H1 (cell line): ENCODE data around the gene DGKI. TPM values are rescaled to one million over a fixed set of nuclear protein-coding genes. Genes with fewer than 3 reads are reported as not detected.

Experiments used
- BRCA1 ChIP-seq: IDR thresholded peaks from 2 replicates; pipeline ENCODE4 v1.6.1; 2012; ENCODE audit warnings: low read depth, low read length, improper control_type of control experiment
- NRF1 ChIP-seq: IDR thresholded peaks from 2 replicates; pipeline ENCODE4 v1.6.1; 2011; ENCODE audit warnings: mild to moderate bottlenecking, low read depth, low read length, improper control_type of control experiment
- RBBP5 ChIP-seq: IDR thresholded peaks from 2 replicates; pipeline ENCODE4 v1.7.1; 2012; ENCODE audit warnings: low read depth, mild to moderate bottlenecking, inconsistent platforms, low read length, moderate library complexity, borderline replicate concordance
- SP2 ChIP-seq: IDR thresholded peaks from 2 replicates; pipeline ENCODE4 v1.6.1; 2012; ENCODE audit warnings: mild to moderate bottlenecking, low read length, inconsistent platforms
- SP4 ChIP-seq: IDR thresholded peaks from 2 replicates; pipeline ENCODE4 v1.6.1; 2012; ENCODE audit warnings: low read length, inconsistent platforms
- TAF1 ChIP-seq: IDR thresholded peaks from 2 replicates; pipeline ENCODE4 v1.6.1; 2011; ENCODE audit warnings: mild to moderate bottlenecking, low read depth, low read length
- TEAD4 ChIP-seq: IDR thresholded peaks from 2 replicates; pipeline ENCODE4 v1.6.1; 2012; ENCODE audit warnings: low read depth, low read length, inconsistent platforms, mixed read lengths
- polyA plus RNA-seq, 7 experiments: library from polyadenylated mRNA; depleted of rRNA in 3 of 7; stranded (reverse) in 5 of 7; unstranded in 2 of 7; fragments of >200 nt in 5 of 7; fragments of 200-250 nt in 2 of 7; gene quantifications; 1 replicate in 5 of 7; 2 replicates in 1 of 7; 4 replicates in 1 of 7; pipeline versions ENCODE4 v1.2.1 to v1.2.3, GENCODE V29; 2011 to 2013; ENCODE audit warnings: missing spikeins in 2 of 7, mixed read lengths in 2 of 7
- total RNA-seq: library from RNA; stranded (reverse); fragmentation: NEBNext Ultra II Directional; extraction: Animal tissue kit (Norgen Biotek cat#: 25700); gene quantifications from 2 replicates; pipeline ENCODE4 v1.2.1, GENCODE V29; 2021

The DGKI gene
- total and polyA plus RNA-seq, 2 of the 8 experiments (the other 6 are each of a cell fraction or from before 2014, with no cell fraction given): 0.20 to 0.71 TPM

DNA sequence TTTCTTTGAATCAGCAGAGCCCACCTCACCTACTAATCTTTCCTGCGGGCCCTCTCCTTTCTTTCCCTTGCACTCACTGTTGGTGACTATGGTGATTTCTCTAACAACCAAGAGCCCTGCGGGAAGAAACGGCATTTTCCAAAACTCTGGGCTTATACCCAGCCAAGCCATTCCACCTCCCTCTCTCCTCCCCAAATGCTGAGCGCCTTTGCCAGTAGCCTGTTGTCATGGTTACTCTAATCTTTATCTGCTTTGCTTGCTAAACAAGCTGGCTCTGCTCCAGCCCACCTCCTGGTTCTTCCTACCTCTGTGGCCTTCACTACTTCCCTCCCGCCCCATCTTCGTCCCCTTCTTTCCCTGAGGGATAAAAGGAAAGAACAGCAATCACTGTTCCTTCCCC, 86.7 kb downstream of the DGKI start (continued):
- TF ChIP-seq SP4 (no peak), RBBP5 (no peak), TEAD4 (no peak), TAF1 (no peak), NRF1 (no peak), SP2 (no peak), BRCA1 (no peak)
